A673 (cell line): ENCODE measurements around the gene EMILIN2. TPM values are rescaled to one million over a fixed set of nuclear protein-coding genes. Genes with fewer than 3 reads are reported as not detected.

ENCODE experiments used
- BruUV-seq: library from RNA; stranded (reverse); fragments of 400-500 nt; replicated peaks from 2 replicates; lab custom pipeline; 2021; lab: Mats Ljungman, UMichigan
- CTCF ChIA-PET: fragments of 300-600 bp; sonication (Branson Sonifier 250); formaldehyde crosslinking; loops from one replicate; lab custom pipeline; 2022; ENCODE audit warnings: antibody characterized with exemption; lab: Charles Lee
- POLR2A ChIA-PET: fragments of 300-600 bp; sonication (Branson Sonifier 250); formaldehyde crosslinking; loops from one replicate; lab custom pipeline; 2022; ENCODE audit warnings: antibody characterized with exemption; ENCODE audit not compliant: low non-redundant PET; lab: Charles Lee
- DNase-seq: peaks from one replicate; pipeline ENCODE4 v3.0.0-alpha.2; 2015; ENCODE audit warnings: low spot score
- H3K27ac ChIP-seq: fragments of 200-600 bp; sonication (generic); 2 replicates; pipeline ENCODE4 v1.5.1; 2016; ENCODE audit warnings: mixed run types, low read depth, mild to moderate bottlenecking, mixed read lengths, antibody characterized with exemption, low read length; ENCODE audit not compliant: poor library complexity, severe bottlenecking
- H3K27me3 ChIP-seq: fragments of 200-600 bp; sonication (generic); replicated peaks from 2 replicates; pipeline ENCODE4 v1.6.1; 2017; ENCODE audit warnings: mixed run types, low read depth, mild to moderate bottlenecking, mixed read lengths, antibody characterized with exemption, low read length; ENCODE audit not compliant: insufficient read depth, poor library complexity
- H3K36me3 ChIP-seq: fragments of 200-600 bp; sonication (generic); 2 replicates; pipeline ENCODE4 v1.6.1; 2016; ENCODE audit warnings: mixed run types, mild to moderate bottlenecking, mixed read lengths, antibody characterized with exemption, low read length; ENCODE audit not compliant: insufficient read depth, poor library complexity, severe bottlenecking
- H3K4me1 ChIP-seq: fragments of 200-600 bp; sonication (generic); 2 replicates; pipeline ENCODE4 v1.6.1; 2017; ENCODE audit warnings: mixed run types, mild to moderate bottlenecking, mixed read lengths, antibody characterized with exemption, low read length; ENCODE audit not compliant: insufficient read depth, poor library complexity, severe bottlenecking
- H3K4me3 ChIP-seq: fragments of 200-600 bp; sonication (generic); 2 replicates; pipeline ENCODE4 v1.5.1; 2016; ENCODE audit warnings: low read depth, mixed run types, mild to moderate bottlenecking, mixed read lengths, low read length; ENCODE audit not compliant: poor library complexity, severe bottlenecking
- H3K9me3 ChIP-seq: fragments of 200-600 bp; sonication (generic); 2 replicates; pipeline ENCODE4 v1.6.1; 2016; ENCODE audit warnings: mixed run types, low read depth, mild to moderate bottlenecking, mixed read lengths, antibody characterized with exemption, low read length; ENCODE audit not compliant: poor library complexity, severe bottlenecking
- EZH2 ChIP-seq: fragments of 200-600 bp; sonication (generic); IDR thresholded peaks from 2 replicates; pipeline ENCODE4 v1.6.1; 2017; ENCODE audit warnings: borderline replicate concordance, low read depth, mild to moderate bottlenecking, mixed read lengths, antibody characterized with exemption, low read length; ENCODE audit not compliant: poor library complexity, severe bottlenecking
- intact Hi-C: fragments of 100-400 bp; cut with micrococcal nuclease; formaldehyde crosslinking; loops from one replicate; pipeline ENCODE4 v1.10.0; 2022; ENCODE audit not compliant: unreplicated experiment
- total RNA-seq: library from RNA; stranded (reverse); gene quantifications from 2 replicates; pipeline ENCODE4 v1.2.3, GENCODE V29; 2021
- TF ChIP-seq, protein P1 (sequence below): fragments of 300-800, 200-600 bp; sonication (generic); conservative IDR thresholded peaks from 2 replicates; pipeline ENCODE4 v1.5.1; 2017; ENCODE audit warnings: low read depth, mild to moderate bottlenecking, antibody characterized with exemption, low read length, moderate library complexity, mixed read lengths

Gene EMILIN2
- total RNA-seq, 1 experiment from 2014 or later, result 23.4 TPM

DNA sequence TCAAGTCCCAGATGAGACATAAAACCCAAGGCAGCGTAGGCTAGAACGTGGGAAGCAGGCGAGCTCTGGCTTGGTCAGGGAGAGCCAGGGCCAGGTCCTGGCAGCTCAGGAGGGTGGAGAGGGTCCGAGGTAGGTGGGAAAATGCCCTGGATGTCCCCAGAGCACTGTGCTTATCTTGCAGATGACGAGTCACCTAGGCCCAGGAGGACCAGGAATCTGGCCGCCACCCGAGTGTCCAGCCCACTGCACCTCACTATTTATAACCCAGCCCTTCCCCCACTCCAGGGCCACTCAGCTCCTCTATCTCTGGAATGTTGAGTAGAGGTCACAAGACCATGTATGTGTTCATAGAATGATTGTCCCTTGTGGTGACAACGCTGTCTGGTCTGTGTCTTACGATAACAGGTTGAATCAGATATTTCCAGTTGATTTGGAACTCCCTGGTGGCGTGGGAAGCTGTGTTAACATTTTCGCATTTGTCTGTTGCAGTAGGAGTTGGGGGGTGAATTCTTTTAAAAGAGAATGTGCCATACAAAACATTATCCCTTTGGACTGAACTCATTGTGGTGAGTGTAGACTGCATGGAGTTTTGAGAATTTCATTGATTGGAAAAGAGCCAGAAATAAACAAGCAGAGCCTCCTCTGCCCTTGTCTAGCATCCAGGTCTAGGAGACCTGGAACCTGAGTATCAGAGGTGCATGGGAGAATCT, 47.5 kb downstream of the EMILIN2 start:
- Histone ChIP-seq H3K36me3 (no peaks in the 10 kb centered on the region), H3K9me3 (no peaks in the 10 kb centered on the region), H3K4me3 (no peak overlapping the region), H3K27ac (no peak overlapping the region), H3K4me1 (peaks cover 7% of the 10 kb centered on the region), H3K27me3 (no peaks in the 10 kb centered on the region)
- intact Hi-C loops, result no loop called here
- DNase-seq, result no peak
- ChIA-PET POLR2A (no interaction called here), CTCF (no interaction called here)
- BruUV-seq, result no TSS peak
- no peak for TF ChIP-seq EZH2
- TF ChIP-seq, protein P1, sequence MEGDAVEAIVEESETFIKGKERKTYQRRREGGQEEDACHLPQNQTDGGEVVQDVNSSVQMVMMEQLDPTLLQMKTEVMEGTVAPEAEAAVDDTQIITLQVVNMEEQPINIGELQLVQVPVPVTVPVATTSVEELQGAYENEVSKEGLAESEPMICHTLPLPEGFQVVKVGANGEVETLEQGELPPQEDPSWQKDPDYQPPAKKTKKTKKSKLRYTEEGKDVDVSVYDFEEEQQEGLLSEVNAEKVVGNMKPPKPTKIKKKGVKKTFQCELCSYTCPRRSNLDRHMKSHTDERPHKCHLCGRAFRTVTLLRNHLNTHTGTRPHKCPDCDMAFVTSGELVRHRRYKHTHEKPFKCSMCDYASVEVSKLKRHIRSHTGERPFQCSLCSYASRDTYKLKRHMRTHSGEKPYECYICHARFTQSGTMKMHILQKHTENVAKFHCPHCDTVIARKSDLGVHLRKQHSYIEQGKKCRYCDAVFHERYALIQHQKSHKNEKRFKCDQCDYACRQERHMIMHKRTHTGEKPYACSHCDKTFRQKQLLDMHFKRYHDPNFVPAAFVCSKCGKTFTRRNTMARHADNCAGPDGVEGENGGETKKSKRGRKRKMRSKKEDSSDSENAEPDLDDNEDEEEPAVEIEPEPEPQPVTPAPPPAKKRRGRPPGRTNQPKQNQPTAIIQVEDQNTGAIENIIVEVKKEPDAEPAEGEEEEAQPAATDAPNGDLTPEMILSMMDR, result no peak

DNA sequence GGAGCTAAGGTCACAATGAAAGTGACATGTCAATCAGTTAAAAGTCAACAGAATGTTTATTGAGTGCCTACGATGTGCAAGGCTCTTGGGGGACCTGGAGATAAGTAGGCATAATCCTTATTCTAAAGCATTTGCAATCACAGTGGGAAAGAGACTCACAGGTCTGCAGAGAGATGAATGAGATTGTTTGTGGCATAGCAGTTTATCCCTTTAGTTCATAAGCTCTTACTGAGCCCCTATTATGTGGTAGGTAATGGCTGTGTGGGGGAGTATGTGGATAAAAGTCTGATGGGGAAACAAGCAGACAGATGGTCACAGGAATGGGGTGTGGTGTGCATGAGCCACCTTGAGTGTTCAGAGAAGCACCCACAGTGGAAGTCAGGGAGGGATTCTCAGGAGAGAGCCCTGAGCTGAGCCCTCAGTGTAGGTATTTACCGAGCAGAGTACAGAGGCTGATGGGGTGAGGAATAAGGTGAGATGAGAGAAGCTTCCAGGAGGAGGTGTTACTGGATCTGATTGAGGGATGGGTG, 48.1 kb downstream of the EMILIN2 start:
- H3K9me3 ChIP-seq, result no peaks in the 10 kb centered on the region
- H3K4me3 ChIP-seq, result no peak overlapping the region
- ChIA-PET POLR2A (no interaction called here), CTCF (no interaction called here)
- no peaks in the 10 kb centered on the region for H3K36me3 ChIP-seq
- TF ChIP-seq, protein P1, result no peak
- no peak for TF ChIP-seq EZH2
- no peak overlapping the region for H3K27ac ChIP-seq
- no peaks in the 10 kb centered on the region for H3K27me3 ChIP-seq
- peaks cover 7% of the 10 kb centered on the region for H3K4me1 ChIP-seq
- intact Hi-C loops, result no loop called here
- DNase-seq, result no peak
- no TSS peak for BruUV-seq

DNA sequence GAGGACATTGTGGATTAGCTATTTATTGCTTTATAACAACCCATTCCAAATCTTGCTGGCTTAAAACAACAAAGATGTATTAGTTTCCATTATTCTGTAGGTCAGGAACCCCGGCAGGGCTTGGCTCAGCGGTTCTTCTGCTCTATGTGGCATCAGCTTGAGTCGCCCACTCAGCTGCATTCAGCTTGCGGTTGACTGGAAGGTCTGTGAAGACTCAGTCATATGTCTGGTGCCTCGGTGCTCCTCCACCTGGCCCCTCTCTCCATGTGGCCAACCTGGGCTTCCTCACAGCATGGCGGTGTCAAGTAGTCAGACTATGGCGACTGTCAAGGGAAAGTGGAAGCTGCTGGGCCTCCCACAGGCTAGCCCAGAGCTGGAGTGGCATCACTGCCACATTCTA, 48.6 kb downstream of the EMILIN2 start:
- no peaks in the 10 kb centered on the region for H3K27me3 ChIP-seq
- H3K4me3 ChIP-seq, result no peak overlapping the region
- H3K4me1 ChIP-seq, result peaks cover 7% of the 10 kb centered on the region
- ChIA-PET CTCF (no interaction called here), POLR2A (no interaction called here)
- no peaks in the 10 kb centered on the region for H3K36me3 ChIP-seq
- no peak overlapping the region for H3K27ac ChIP-seq
- intact Hi-C loops, result no loop called here
- no peak for DNase-seq
- TF ChIP-seq, protein P1, result no peak
- TF ChIP-seq EZH2, result no peak
- H3K9me3 ChIP-seq, result no peaks in the 10 kb centered on the region
- no TSS peak for BruUV-seq
